ENCODE results near the gene TCF7L2.

The TCF7L2 gene

DNA sequence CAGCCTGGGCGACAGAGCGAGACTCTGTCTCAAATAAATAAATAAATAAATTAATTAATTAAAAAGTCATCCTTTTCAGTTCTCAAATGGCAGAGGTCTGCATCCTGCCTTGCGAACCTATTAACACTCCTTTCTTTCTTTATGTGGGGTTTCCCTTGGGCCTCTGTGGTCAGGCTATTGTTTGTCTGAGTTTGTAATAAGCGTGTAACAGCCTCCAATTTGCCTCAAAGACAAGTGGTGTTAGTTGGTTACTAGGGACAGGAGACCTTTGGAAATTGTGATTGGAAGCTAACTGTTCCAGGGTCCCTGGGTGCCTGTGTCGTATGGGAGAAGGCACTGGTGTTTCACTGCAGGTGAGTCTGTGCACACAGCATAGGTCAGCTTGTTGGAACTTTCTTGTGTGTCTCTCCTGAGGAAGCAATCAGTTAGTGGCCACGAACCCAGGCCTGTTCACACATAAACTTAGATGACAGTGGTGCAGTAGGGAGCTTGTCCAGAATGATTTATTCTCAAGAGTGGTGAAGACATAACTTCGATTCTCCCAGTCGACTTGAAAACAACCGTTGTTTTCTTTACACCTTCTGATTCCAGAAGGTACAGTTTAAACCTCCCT lies 33.5 kb downstream of the TCF7L2 start:
- H3K4me3 ChIP-seq (ENCODE audit: low read depth, low read length): no peak overlapping the region

DNA sequence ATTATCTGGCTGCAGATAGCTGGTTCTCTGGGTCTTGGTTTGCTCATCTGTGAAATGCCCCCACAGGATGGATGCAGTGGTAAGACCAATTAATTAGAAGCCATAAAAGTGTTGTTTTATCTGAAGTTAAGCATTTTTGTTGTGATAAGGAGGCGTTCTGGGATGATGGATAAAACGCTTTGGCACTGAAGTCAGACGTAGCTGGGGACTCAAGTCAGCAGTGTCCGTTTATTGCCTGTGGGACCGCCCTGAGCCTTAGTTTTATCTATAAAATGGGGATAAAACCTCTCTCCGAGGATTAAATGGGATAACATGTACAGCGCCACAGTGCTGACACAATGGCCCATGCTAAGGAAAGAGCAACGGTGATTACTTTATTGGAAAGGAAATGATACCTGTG lies 34.7 kb downstream of the TCF7L2 start:
- H3K4me3 ChIP-seq (ENCODE audit: low read depth, low read length): no peak overlapping the region
- TF ChIP-seq, protein P1, sequence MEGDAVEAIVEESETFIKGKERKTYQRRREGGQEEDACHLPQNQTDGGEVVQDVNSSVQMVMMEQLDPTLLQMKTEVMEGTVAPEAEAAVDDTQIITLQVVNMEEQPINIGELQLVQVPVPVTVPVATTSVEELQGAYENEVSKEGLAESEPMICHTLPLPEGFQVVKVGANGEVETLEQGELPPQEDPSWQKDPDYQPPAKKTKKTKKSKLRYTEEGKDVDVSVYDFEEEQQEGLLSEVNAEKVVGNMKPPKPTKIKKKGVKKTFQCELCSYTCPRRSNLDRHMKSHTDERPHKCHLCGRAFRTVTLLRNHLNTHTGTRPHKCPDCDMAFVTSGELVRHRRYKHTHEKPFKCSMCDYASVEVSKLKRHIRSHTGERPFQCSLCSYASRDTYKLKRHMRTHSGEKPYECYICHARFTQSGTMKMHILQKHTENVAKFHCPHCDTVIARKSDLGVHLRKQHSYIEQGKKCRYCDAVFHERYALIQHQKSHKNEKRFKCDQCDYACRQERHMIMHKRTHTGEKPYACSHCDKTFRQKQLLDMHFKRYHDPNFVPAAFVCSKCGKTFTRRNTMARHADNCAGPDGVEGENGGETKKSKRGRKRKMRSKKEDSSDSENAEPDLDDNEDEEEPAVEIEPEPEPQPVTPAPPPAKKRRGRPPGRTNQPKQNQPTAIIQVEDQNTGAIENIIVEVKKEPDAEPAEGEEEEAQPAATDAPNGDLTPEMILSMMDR (IDR thresholded peaks at IDR 0.05; ENCODE audit: control insufficient read depth, extremely low read depth, insufficient read depth): no peak
- DNase-seq (ENCODE audit: low read depth): no peak

More for the DNA sequence above, 33.5 kb downstream of the TCF7L2 start:
- DNase-seq (ENCODE audit: low read depth): no peak
- TF ChIP-seq, protein P1 (IDR thresholded peaks at IDR 0.05; ENCODE audit: control insufficient read depth, extremely low read depth, insufficient read depth): no peak

DNA sequence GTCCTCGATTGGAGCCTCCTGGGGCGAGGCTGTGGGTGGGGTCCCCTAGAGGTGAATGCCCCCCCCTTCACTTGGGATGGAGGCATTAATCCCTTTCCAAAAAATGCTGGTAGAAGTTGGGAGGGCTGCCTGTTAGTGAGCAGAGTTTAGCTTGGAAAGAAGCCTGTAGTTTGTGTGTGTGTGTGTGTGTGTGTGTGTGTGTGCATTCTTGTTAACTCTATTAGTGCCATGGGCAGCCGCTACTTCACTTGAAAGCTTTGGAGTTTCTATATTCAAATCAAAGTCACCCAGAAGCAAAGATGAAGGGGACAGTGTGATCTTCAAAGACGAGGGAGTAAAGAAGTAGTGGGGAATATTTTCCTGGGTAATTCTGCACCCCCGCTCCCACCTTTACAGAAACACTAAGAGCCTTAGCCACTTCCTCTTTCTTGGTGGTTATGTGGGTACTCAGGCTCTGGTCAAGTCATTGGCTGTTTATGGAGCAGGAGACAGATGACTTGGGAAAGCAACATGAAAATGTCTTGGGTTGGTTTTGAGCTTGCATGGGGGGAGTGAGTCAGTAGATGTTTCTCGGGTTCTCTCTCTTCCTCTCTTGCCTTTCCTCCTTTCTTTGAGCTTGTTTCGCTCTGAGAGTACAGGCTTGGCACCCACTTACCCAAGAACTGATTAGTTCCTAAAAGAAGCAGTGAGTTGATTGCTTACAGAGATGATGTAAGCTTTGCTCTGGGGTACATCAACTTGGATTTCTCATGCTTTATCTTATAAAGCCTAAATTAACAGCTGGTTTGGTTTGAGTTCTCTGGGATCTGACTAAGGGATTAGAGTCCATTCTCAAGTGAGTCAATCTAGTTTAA lies 35.9 kb downstream of the TCF7L2 start:
- DNase-seq (ENCODE audit: low read depth): no peak
- H3K4me3 ChIP-seq (ENCODE audit: low read depth, low read length): no peak overlapping the region
- TF ChIP-seq, protein P1 (IDR thresholded peaks at IDR 0.05; ENCODE audit: control insufficient read depth, extremely low read depth, insufficient read depth): no peak

DNA sequence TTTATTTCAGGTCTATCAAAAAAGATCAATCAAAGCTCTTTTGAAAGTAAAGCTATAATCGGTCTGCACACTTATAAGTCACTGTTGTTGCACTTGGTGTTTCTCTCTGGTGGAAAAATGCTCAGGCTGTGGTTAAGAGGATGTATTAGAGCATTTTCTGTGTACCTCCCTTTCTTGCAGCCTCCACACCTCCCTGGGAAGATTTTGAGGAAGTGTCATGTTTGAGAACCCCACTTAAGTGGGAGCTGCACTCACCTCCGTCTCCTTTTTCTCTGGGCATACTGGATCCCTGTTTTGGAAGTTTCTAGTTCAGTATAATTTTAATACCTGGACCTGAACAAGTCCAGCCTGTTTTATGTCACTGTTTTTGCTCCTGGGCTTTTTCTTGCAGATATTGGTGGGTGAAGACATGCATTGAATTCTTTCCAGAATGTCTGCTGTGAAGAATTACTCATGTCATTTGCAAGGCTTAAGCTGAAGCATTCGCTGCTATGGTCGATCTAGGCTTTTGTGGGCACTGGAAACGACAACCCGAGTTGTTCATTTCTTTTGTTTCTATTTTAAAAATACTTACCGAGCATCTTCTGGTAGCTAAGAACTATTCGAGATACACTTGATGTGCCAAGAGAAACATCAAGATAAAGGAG lies 36.6 kb downstream of the TCF7L2 start:
- TF ChIP-seq, protein P1 (IDR thresholded peaks at IDR 0.05; ENCODE audit: control insufficient read depth, extremely low read depth, insufficient read depth): no peak
- DNase-seq (ENCODE audit: low read depth): no peak

DNA sequence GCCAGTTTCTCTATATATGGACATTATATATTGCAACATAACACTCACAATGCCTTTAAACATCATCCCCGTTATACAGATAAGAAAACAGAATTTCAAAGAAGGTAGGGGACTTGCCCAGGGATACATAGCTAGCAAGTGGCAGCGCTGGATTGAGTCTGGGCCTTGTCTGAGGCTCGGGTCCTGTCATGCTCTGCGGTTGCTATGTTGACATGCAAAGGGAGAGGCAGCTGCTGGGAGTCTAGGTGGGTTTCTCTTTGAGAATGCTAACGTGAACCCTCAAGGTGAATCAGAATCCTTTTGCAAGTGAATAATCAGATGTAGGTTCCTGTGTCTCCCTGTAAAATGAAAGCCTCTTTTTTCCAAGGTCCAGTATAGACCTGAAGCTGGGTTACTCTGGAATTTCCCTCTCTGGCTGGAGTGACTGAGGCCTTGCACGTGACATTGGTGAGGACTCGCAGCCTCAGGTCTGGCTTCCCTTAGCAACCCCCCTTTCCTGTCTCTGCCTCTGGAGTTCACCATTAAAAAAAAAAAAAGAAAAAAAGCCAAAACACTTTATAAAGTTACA lies 38.9 kb downstream of the TCF7L2 start:
- DNase-seq (ENCODE audit: low read depth): no peak
- H3K4me3 ChIP-seq (ENCODE audit: low read depth, low read length): no peak overlapping the region
- TF ChIP-seq, protein P1 (IDR thresholded peaks at IDR 0.05; ENCODE audit: control insufficient read depth, extremely low read depth, insufficient read depth): no peak

More for the DNA sequence above, 36.6 kb downstream of the TCF7L2 start:
- no peak overlapping the region for H3K4me3 ChIP-seq (ENCODE audit: low read depth, low read length)

DNA sequence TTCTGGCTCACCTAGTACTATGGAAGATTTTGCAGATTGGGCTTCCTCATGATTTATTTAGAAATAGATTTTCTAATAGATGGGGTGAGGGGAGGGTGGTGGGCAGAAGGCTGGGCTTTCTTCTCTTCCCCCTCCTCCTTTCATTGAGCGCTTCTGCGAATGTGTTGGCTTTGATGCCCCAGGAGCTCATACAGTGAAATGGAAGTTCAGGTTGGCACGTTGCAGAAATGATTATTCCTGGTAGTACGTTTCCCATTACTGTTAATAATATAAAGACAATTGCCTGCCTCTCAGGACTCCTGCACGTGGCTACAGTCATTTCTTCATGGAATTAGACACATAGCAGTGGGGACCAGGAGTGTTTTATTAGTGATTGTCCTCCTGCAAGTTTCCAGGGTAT lies 39.8 kb downstream of the TCF7L2 start:
- DNase-seq (ENCODE audit: low read depth): no peak
- no peak overlapping the region for H3K4me3 ChIP-seq (ENCODE audit: low read depth, low read length)
- TF ChIP-seq, protein P1 (IDR thresholded peaks at IDR 0.05; ENCODE audit: control insufficient read depth, extremely low read depth, insufficient read depth): no peak

All from LNCaP clone FGC (cell line).